ENCODE data around the gene TMEM132D. TPM values are rescaled to one million over a fixed set of nuclear protein-coding genes. Genes with fewer than 3 reads are reported as not detected.

Gene TMEM132D
- total RNA-seq, 1 donor from 2014 or later: not detected

- DNase-seq (ENCODE audit: low read depth) (no peak), FAIRE-seq (no peak)
- Mint-ChIP-seq H3K27me3 (ENCODE audit: low read depth, unreplicated experiment) (no peaks in the 10 kb centered on the region), H3K36me3 (ENCODE audit: low read depth, unreplicated experiment) (no peaks in the 10 kb centered on the region), H3K4me3 (ENCODE audit: unreplicated experiment) (no peak overlapping the region), H3K27ac (ENCODE audit: unreplicated experiment) (no peak overlapping the region), H3K4me1 (ENCODE audit: low read depth, unreplicated experiment) (no peaks in the 10 kb centered on the region), H3K9me3 (ENCODE audit: unreplicated experiment) (peaks cover 23% of the 10 kb centered on the region)
- H3K9ac ChIP-seq (ENCODE audit: low read length): no peak overlapping the region
- H3K4me1 ChIP-seq (ENCODE audit: insufficient read depth, low read length): no peaks in the 10 kb centered on the region
- H3K27me3 ChIP-seq (ENCODE audit: insufficient read depth, low read length): no peaks in the 10 kb centered on the region
- H3K36me3 ChIP-seq (ENCODE audit: insufficient read depth, low read length): no peaks in the 10 kb centered on the region
- no peak overlapping the region for H3K4me2 ChIP-seq (ENCODE audit: low read length)
- H2AFZ ChIP-seq (ENCODE audit: low read depth, low read length): no peak overlapping the region
- H4K20me1 ChIP-seq (ENCODE audit: insufficient read depth, low read length): no peaks in the 10 kb centered on the region
- no peak overlapping the region for H3K4me3 ChIP-seq (ENCODE audit: insufficient read depth, low read depth, low read length)
- TF ChIP-seq CTCF (IDR thresholded peaks at IDR 0.05; ENCODE audit: insufficient read depth, low read depth, low read length) (no peak), EZH2 (IDR thresholded peaks at IDR 0.05; ENCODE audit: insufficient read depth, low read length) (no peak)
- no peaks in the 10 kb centered on the region for H3K9me3 ChIP-seq (ENCODE audit: insufficient read depth, low read depth, low read length)
- H3K27ac ChIP-seq (ENCODE audit: low read depth, low read length): no peak overlapping the region
- H3K79me2 ChIP-seq (ENCODE audit: insufficient read depth, low read length): no peaks in the 10 kb centered on the region
Observed at GRCh38 chr12:129076441-129077320, 827.1 kb downstream of the TMEM132D start.

- H3K9me3 ChIP-seq (ENCODE audit: insufficient read depth, low read depth, low read length): no peaks in the 10 kb centered on the region
- no peak overlapping the region for H3K4me3 Mint-ChIP-seq (ENCODE audit: unreplicated experiment)
- DNase-seq (ENCODE audit: low read depth) (no peak), FAIRE-seq (no peak)
- H3K27me3 ChIP-seq (ENCODE audit: insufficient read depth, low read length): no peaks in the 10 kb centered on the region
- no peak overlapping the region for H3K4me3 ChIP-seq (ENCODE audit: insufficient read depth, low read depth, low read length)
- H3K27ac ChIP-seq (ENCODE audit: low read depth, low read length): no peak overlapping the region
- H3K4me2 ChIP-seq (ENCODE audit: low read length): no peak overlapping the region
- no peak for TF ChIP-seq CTCF (IDR thresholded peaks at IDR 0.05; ENCODE audit: insufficient read depth, low read depth, low read length)
- no peak for TF ChIP-seq EZH2 (IDR thresholded peaks at IDR 0.05; ENCODE audit: insufficient read depth, low read length)
- H2AFZ ChIP-seq (ENCODE audit: low read depth, low read length): no peak overlapping the region
- H3K4me1 Mint-ChIP-seq (ENCODE audit: low read depth, unreplicated experiment): no peaks in the 10 kb centered on the region
- no peaks in the 10 kb centered on the region for H3K4me1 ChIP-seq (ENCODE audit: insufficient read depth, low read length)
- no peaks in the 10 kb centered on the region for H3K36me3 ChIP-seq (ENCODE audit: insufficient read depth, low read length)
- H4K20me1 ChIP-seq (ENCODE audit: insufficient read depth, low read length): no peaks in the 10 kb centered on the region
- no peak overlapping the region for H3K9ac ChIP-seq (ENCODE audit: low read length)
- no peaks in the 10 kb centered on the region for H3K36me3 Mint-ChIP-seq (ENCODE audit: low read depth, unreplicated experiment)
- peaks cover 22% of the 10 kb centered on the region for H3K9me3 Mint-ChIP-seq (ENCODE audit: unreplicated experiment)
- no peaks in the 10 kb centered on the region for H3K27me3 Mint-ChIP-seq (ENCODE audit: low read depth, unreplicated experiment)
- no peaks in the 10 kb centered on the region for H3K79me2 ChIP-seq (ENCODE audit: insufficient read depth, low read length)
- no peak overlapping the region for H3K27ac Mint-ChIP-seq (ENCODE audit: unreplicated experiment)
Observed at GRCh38 chr12:129075460-129076208, 828.2 kb downstream of the TMEM132D start.

All from astrocyte (in vitro differentiated cells and primary cell).